ENCODE data around the gene PLXNA2. TPM values are rescaled to one million over a fixed set of nuclear protein-coding genes. Genes with fewer than 3 reads are reported as not detected.

PLXNA2 gene
- total RNA-seq, 1 experiment from 2014 or later: 0.89 TPM

DNA sequence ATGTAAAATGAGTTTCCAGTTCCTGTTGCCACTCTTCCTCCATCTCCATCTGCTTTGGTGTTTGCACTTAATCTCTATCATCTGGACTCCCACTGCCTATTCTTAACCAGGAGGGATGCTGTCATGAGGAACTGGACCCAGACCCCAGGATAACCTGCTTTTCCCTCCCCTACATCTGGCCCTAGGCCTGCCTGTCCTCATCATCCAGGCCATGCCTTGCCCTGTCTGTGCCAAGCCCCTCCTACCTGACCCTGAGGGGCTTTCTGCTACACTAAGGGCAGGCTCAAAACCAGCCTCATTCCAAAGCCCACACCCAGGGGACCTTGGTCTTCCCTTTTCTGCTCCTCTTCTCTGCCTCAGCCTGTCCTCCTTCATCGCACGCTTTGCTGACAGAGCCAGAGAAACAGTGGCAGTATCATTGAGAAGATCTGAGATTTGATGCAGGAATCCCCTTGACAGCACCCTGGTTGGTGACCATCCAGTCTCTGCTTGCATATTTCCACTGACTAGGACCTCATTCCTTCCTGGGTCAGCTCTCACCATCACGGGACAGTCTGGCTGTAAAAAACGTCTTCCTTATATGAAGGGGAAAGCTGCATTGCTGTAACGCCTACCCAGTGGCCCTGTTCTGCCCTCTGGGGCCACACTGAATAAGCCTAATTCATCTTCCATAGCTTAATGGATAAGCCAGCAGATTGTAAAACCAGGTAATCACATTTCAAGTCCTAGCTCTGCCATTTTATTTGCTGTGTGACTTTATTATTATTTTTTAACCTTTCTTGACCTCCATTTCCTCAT is 38.8 kb downstream of the PLXNA2 start (continued):
- no peak for TF ChIP-seq CTCF (IDR thresholded peaks at IDR 0.05 in 2 of 3, conservative IDR thresholded peaks at IDR 0.05 in 1 of 3; ENCODE audit: borderline replicate concordance in 1 of 3, insufficient read depth in 1 of 3, low read depth in 2 of 3, low read length in 2 of 3)
- TF ChIP-seq MAX (IDR thresholded peaks at IDR 0.05): no peak
- TF ChIP-seq EZH2 (IDR thresholded peaks at IDR 0.05): no peak
- no peak for TF ChIP-seq YY1 (IDR thresholded peaks at IDR 0.05; ENCODE audit: extremely low read depth, insufficient replicate concordance, low read depth, low read length)
- no peak for TF ChIP-seq CEBPB (IDR thresholded peaks at IDR 0.05; ENCODE audit: low read depth)

- ChIA-PET POLR2A (no interaction called here), CTCF (no interaction called here), RAD21 (ENCODE audit: low non-redundant PET in 1 of 2, low total read pairs in 2 of 2, uncharacterized antibody in 2 of 2, unreplicated experiment in 2 of 2) (no interaction called here)
- Histone ChIP-seq H3K27ac (ENCODE audit: low read depth, low read length) (no peak overlapping the region), H3K27me3 (ENCODE audit: insufficient read depth, low read length) (no peaks in the 10 kb centered on the region), H3K4me2 (ENCODE audit: low read length) (no peak overlapping the region), H3K36me3 (ENCODE audit: control insufficient read depth in 1 of 2, insufficient read depth in 2 of 2, low read length in 2 of 2) (no peaks in the 10 kb centered on the region), H3K4me3 (replicated peaks in 1 of 2; ENCODE audit: low read depth in 1 of 2, low read length in 2 of 2) (no peak overlapping the region), H4K20me1 (ENCODE audit: insufficient read depth) (no peaks in the 10 kb centered on the region), H3K4me1 (ENCODE audit: control insufficient read depth in 1 of 2, insufficient read depth in 2 of 2, low read length in 2 of 2) (peaks cover 0 to 10% of the 10 kb centered on the region in 2 experiments; a peak in 2 of 4 replicates), H3K9me3 (ENCODE audit: control insufficient read depth in 1 of 2, insufficient read depth in 1 of 2, low read depth in 1 of 2, low read length in 2 of 2) (no peaks in the 10 kb centered on the region), H3K79me2 (ENCODE audit: insufficient read depth, low read length) (no peaks in the 10 kb centered on the region), H3K9me2 (ENCODE audit: insufficient read depth) (no peaks in the 10 kb centered on the region), H3K9ac (ENCODE audit: low read length) (no peak overlapping the region), H2AFZ (ENCODE audit: low read depth, low read length, poor library complexity, severe bottlenecking) (no peak overlapping the region)
- no TSS peak for BruUV-seq (replicated peaks)
- TF ChIP-seq EZH2 (IDR thresholded peaks at IDR 0.05) (no peak), TCF7L2 (IDR thresholded peaks at IDR 0.05; ENCODE audit: borderline replicate concordance, extremely low read depth, insufficient read depth, insufficient read length) (no peak), CTCF (IDR thresholded peaks at IDR 0.05 in 2 of 3, conservative IDR thresholded peaks at IDR 0.05 in 1 of 3; ENCODE audit: borderline replicate concordance in 1 of 3, insufficient read depth in 1 of 3, low read depth in 2 of 3, low read length in 2 of 3) (no peak), SIN3A (IDR thresholded peaks at IDR 0.05; ENCODE audit: low read depth) (no peak), YY1 (IDR thresholded peaks at IDR 0.05; ENCODE audit: extremely low read depth, insufficient replicate concordance, low read depth, low read length) (no peak), EZH2phosphoT487 (IDR thresholded peaks at IDR 0.05; ENCODE audit: borderline replicate concordance) (no peak), RAD21 (IDR thresholded peaks at IDR 0.05; ENCODE audit: low read depth) (no peak)
- TF ChIP-seq, protein P1, sequence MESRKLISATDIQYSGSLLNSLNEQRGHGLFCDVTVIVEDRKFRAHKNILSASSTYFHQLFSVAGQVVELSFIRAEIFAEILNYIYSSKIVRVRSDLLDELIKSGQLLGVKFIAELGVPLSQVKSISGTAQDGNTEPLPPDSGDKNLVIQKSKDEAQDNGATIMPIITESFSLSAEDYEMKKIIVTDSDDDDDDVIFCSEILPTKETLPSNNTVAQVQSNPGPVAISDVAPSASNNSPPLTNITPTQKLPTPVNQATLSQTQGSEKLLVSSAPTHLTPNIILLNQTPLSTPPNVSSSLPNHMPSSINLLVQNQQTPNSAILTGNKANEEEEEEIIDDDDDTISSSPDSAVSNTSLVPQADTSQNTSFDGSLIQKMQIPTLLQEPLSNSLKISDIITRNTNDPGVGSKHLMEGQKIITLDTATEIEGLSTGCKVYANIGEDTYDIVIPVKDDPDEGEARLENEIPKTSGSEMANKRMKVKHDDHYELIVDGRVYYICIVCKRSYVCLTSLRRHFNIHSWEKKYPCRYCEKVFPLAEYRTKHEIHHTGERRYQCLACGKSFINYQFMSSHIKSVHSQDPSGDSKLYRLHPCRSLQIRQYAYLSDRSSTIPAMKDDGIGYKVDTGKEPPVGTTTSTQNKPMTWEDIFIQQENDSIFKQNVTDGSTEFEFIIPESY (IDR thresholded peaks at IDR 0.05; ENCODE audit: extremely low read depth, insufficient replicate concordance, low read length): no peak
- no peak for ATAC-seq
- DNase-seq (ENCODE audit: low read depth, low spot score): no peak
- intact Hi-C loops (cut with micrococcal nuclease): no loop called here
Observed at GRCh38 chr1:208204779-208205178, 39.4 kb downstream of the PLXNA2 start.

Measured in HCT116 (cell line).